ENCODE data around the gene CD34. TPM values are rescaled to one million over a fixed set of nuclear protein-coding genes. Genes with fewer than 3 reads are reported as not detected.

CD34 gene
- total RNA-seq, 6 experiments from 2014 or later: 0.70 to 2.7 (median 2.2) TPM

DNA sequence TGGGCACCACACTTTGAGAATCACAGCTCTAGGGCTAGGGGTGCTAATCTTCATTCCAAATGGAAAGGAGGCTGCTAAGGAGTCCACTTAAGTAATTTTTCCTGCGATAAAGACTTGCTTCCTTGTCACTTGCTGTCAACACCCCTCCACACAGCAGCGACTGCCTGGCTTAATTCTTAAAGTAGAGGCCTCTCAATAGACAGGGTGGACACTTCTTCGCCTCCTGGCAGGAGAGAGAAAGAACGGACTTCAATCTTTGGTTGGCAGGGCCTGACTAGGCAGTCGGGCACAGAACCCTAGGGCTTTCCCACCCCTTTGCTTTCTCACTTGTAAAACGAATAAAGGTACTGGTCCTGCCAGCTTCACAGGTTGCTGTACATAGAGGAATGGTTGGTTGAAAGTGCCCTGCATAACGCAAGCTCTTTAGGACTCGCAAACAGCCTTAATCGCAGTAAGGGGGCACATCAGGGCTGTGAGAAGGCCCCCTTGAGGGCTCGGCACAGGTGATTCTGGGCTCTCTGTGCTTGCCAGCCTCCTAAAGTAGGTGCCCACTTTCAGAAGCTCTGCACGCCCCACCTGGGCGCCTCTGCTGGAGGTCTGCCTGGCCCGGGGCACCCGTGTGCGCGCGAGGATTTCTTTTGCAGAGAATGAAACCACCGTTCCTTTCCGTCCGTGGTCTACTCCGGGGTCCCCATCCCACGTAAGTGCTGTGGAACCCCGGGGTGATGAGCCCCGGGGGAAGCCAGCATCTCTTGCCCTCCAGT, 47.6 kb upstream of the CD34 start:
- TF ChIP-seq POLR2A (IDR thresholded peaks at IDR 0.05): no peak
- TF ChIP-seq, protein P1, sequence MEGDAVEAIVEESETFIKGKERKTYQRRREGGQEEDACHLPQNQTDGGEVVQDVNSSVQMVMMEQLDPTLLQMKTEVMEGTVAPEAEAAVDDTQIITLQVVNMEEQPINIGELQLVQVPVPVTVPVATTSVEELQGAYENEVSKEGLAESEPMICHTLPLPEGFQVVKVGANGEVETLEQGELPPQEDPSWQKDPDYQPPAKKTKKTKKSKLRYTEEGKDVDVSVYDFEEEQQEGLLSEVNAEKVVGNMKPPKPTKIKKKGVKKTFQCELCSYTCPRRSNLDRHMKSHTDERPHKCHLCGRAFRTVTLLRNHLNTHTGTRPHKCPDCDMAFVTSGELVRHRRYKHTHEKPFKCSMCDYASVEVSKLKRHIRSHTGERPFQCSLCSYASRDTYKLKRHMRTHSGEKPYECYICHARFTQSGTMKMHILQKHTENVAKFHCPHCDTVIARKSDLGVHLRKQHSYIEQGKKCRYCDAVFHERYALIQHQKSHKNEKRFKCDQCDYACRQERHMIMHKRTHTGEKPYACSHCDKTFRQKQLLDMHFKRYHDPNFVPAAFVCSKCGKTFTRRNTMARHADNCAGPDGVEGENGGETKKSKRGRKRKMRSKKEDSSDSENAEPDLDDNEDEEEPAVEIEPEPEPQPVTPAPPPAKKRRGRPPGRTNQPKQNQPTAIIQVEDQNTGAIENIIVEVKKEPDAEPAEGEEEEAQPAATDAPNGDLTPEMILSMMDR (IDR thresholded peaks at IDR 0.05): no peak
- no peak for DNase-seq
- no peaks in the 10 kb centered on the region for H3K27me3 ChIP-seq
- no peaks in the 10 kb centered on the region for H3K36me3 ChIP-seq
- 72% methylated on average over 7 of the region's 24 CpGs for WGBS (ENCODE audit: insufficient coverage, low coverage, low lambda C conversion rate, missing lambda C conversion rate)
- no peak for ATAC-seq
- peak overlapping the region; percentile 35 to 58 (median 54) for H3K4me3 ChIP-seq
- peaks cover 0 to 4% (median 2%) of the 10 kb centered on the region in 4 donors for H3K4me1 ChIP-seq
- intact Hi-C loops (cut with DNase I): no loop called here
- no peaks in the 10 kb centered on the region for H3K9me3 ChIP-seq
- peak overlapping the region in 2 of 3 donors; percentile 48 to 67 for H3K27ac ChIP-seq

DNA sequence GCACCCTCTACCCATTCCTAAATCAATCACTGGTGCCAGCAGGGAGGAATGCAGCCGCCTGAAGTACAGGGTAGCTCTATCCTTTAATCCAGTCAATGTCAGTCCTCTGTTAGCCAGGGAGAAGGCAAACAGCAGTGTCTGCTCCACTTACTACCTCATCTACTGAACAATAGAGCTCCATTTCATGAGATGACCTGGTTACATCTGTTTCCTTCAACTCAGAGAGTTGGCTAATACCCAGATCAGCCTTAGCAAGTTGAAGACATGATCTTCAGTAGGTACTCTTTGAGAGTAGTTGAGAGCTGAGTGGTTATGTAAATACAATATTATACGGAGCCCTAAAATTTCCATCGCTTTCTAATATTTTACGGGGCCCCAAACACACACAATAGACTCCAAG, 46.1 kb upstream of the CD34 start:
- DNase-seq: no peak
- intact Hi-C loops (cut with DNase I): no loop called here
- no peak for TF ChIP-seq POLR2A (IDR thresholded peaks at IDR 0.05)
- TF ChIP-seq, protein P1 (IDR thresholded peaks at IDR 0.05): no peak
- H3K36me3 ChIP-seq: no peaks in the 10 kb centered on the region
- no peaks in the 10 kb centered on the region for H3K9me3 ChIP-seq
- 94% methylated on average over 4 of the region's 4 CpGs for WGBS (ENCODE audit: insufficient coverage, low coverage, low lambda C conversion rate, missing lambda C conversion rate)
- no peak overlapping the region for H3K27ac ChIP-seq
- H3K4me3 ChIP-seq: no peak overlapping the region
- no peak for ATAC-seq
- H3K4me1 ChIP-seq: peaks cover 0 to 3% (median 0%) of the 10 kb centered on the region in 4 donors
- no peaks in the 10 kb centered on the region for H3K27me3 ChIP-seq

DNA sequence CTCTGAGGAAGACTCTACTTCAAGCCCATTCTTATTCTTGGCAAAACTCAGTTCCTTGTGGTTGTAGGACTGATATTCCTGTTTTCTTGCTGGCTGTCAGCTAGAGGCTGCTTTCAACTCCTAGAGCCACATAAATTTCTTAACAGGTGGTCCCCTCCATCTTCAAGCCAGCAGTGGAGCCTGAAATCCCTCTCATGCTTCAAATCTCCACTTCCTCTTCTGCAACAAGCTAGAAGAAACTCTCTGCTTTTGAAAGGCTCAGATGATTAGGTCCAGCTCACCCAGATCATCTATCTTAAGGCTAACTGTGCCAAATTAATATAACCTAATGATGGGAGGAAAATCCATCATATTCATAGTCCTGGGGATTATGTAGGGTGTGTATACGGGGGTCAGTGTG, 43.2 kb upstream of the CD34 start:
- Histone ChIP-seq H3K4me1 (peaks cover 0 to 3% (median 0%) of the 10 kb centered on the region in 4 donors), H3K4me3 (no peak overlapping the region), H3K27ac (no peak overlapping the region), H3K36me3 (no peaks in the 10 kb centered on the region), H3K27me3 (no peaks in the 10 kb centered on the region), H3K9me3 (no peaks in the 10 kb centered on the region)
- TF ChIP-seq, protein P1 (IDR thresholded peaks at IDR 0.05): no peak
- TF ChIP-seq POLR2A (IDR thresholded peaks at IDR 0.05): no peak
- intact Hi-C loops (cut with DNase I): no loop called here
- WGBS (ENCODE audit: insufficient coverage, low coverage, low lambda C conversion rate, missing lambda C conversion rate): 100% methylated on average over 1 of the region's 1 CpG
- no peak for ATAC-seq
- no peak for DNase-seq

DNA sequence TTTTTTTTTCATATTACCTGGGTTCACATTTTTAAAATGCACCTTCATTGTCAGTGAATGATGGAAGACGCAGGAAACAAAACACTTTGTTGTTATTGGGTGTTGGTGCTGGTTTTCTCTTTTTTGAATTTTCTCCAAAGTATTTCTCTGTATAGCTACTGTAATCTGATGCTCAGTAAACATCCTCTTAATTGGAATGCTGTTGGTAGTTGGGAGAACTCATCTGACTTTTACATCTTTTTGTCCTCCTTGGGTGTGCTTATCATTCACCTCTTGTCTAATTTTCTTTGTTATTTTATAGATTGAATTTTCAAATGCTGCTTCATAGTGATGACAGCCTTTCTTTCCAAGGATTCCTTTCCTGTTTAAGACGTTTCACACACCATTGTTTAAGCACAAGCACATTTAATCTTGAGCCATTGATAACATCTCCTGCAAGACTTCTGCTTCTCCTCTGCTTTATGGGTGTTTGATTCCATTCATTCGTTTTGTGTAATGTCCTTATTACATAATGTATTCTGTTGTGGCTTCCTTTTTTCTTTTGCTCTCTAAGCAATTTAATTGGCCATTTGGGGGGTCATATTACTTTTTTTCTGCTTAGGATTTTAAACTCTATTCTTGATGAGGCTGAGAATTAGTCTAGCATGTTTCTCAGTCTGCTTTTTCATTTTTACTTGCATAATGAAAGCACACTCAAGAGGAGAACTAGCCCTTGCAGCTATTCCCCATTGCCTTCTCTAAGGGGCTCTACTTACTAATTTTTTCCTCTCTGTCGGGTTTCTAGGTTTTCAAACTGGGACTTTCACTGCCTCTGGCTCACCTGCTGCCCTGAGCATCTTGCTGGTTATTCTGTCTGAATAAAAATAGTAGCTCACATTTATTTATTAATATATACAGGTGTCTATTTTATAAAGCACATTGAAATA, 42.0 kb upstream of the CD34 start:
- Histone ChIP-seq H3K27me3 (no peaks in the 10 kb centered on the region), H3K4me1 (no peaks in the 10 kb centered on the region), H3K9me3 (no peaks in the 10 kb centered on the region), H3K4me3 (no peak overlapping the region), H3K27ac (no peak overlapping the region), H3K36me3 (no peaks in the 10 kb centered on the region)
- intact Hi-C loops (cut with DNase I): no loop called here
- DNase-seq (no peak), ATAC-seq (no peak)
- WGBS (ENCODE audit: insufficient coverage, low coverage, low lambda C conversion rate, missing lambda C conversion rate): 30% methylated on average over 4 of the region's 4 CpGs
- TF ChIP-seq, protein P1 (IDR thresholded peaks at IDR 0.05): no peak
- no peak for TF ChIP-seq POLR2A (IDR thresholded peaks at IDR 0.05)

Data from right lobe of liver (tissue), 6 donors.